Fibroblast of lung (primary cell): ENCODE results near the gene SRGAP1. TPM values are rescaled to one million over a fixed set of nuclear protein-coding genes. Genes with fewer than 3 reads are reported as not detected.
"Not testable (repeated sequence)": the region's sequence is repeated elsewhere in the genome, so short reads cannot be mapped to it uniquely, and the experiment has no call there.

Experiments
- DNase-seq, 2 donors: peaks; one replicate each; pipeline versions ENCODE4 v3.0.0 to v3.0.0-alpha.2; 2010; ENCODE audit warnings: low read depth in 2 of 2
- H2AFZ ChIP-seq: 2 replicates; pipeline ENCODE4 v1.5.1; 2012; ENCODE audit warnings: low read length, control low read depth, inconsistent platforms
- H3K27ac ChIP-seq: 2 replicates; pipeline ENCODE4 v1.5.1; 2011; ENCODE audit warnings: low read length, control low read depth; ENCODE audit not compliant: insufficient read depth
- H3K27me3 ChIP-seq: 2 replicates; pipeline ENCODE4 v1.5.1; 2011; ENCODE audit warnings: mild to moderate bottlenecking, low read length; ENCODE audit not compliant: control insufficient read depth, insufficient read depth
- H3K36me3 ChIP-seq: 2 replicates; pipeline ENCODE4 v1.5.1; 2011; ENCODE audit warnings: low read length; ENCODE audit not compliant: control insufficient read depth, insufficient read depth
- H3K4me1 ChIP-seq: 2 replicates; pipeline ENCODE4 v1.5.1; 2011; ENCODE audit warnings: low read length; ENCODE audit not compliant: control insufficient read depth, insufficient read depth; ENCODE audit errors: extremely low read depth
- H3K4me2 ChIP-seq: 2 replicates; pipeline ENCODE4 v1.5.1; 2011; ENCODE audit warnings: low read length, control low read depth; ENCODE audit not compliant: insufficient read depth; ENCODE audit errors: extremely low read depth
- H3K4me3 ChIP-seq, 4 experiments: fragments of 200-600 bp in 1 of 4; sonication (generic) in 1 of 4; replicated peaks in 1 of 4; 2 replicates each; pipeline ENCODE4 v1.5.1; 2011 to 2016; ENCODE audit warnings: low read length in 4 of 4, low read depth in 3 of 4, mild to moderate bottlenecking in 3 of 4, control low read depth in 2 of 4, inconsistent platforms in 1 of 4, mixed read lengths in 1 of 4; ENCODE audit not compliant: insufficient read depth in 1 of 4; ENCODE audit errors: control extremely low read depth in 1 of 4
- H3K79me2 ChIP-seq: 2 replicates; pipeline ENCODE4 v1.5.1; 2012; ENCODE audit warnings: mild to moderate bottlenecking, low read length, inconsistent platforms; ENCODE audit not compliant: control insufficient read depth, insufficient read depth
- H3K9ac ChIP-seq: 2 replicates; pipeline ENCODE4 v1.5.1; 2011; ENCODE audit warnings: mild to moderate bottlenecking, low read length, control low read depth; ENCODE audit not compliant: insufficient read depth
- H3K9me3 ChIP-seq: 2 replicates; pipeline ENCODE4 v1.5.1; 2012; ENCODE audit warnings: low read depth, low read length; ENCODE audit not compliant: control insufficient read depth, insufficient read depth
- H4K20me1 ChIP-seq: 2 replicates; pipeline ENCODE4 v1.5.1; 2011; ENCODE audit warnings: low read length; ENCODE audit not compliant: control insufficient read depth, insufficient read depth; ENCODE audit errors: extremely low read depth
- EZH2 ChIP-seq: IDR thresholded peaks from 2 replicates; pipeline ENCODE4 v1.5.1; 2012; ENCODE audit warnings: low read length, control low read depth, mild to moderate bottlenecking; ENCODE audit errors: missing control alignments
- polyA plus RNA-seq, 2 donors: library from polyadenylated mRNA; depleted of rRNA in 1 of 2; stranded (reverse) in 1 of 2; unstranded in 1 of 2; fragments of >200 nt; gene quantifications; 2 replicates each; pipeline ENCODE4 v1.2.1, GENCODE V29; 2011 to 2012; ENCODE audit warnings: missing spikeins in 1 of 2
- total RNA-seq: library from RNA; depleted of rRNA; stranded (reverse); fragments of >200 nt; gene quantifications from 2 replicates; pipeline ENCODE4 v1.2.1, GENCODE V29; 2014
- TF ChIP-seq, protein P1 (sequence below), 2 donors: IDR thresholded peaks in 1 of 2; conservative IDR thresholded peaks in 1 of 2; 1 replicate in 1 of 2; 2 replicates in 1 of 2; pipeline ENCODE4 v1.5.1; 2011 to 2012; ENCODE audit warnings: low read length in 2 of 2, control low read depth in 1 of 2, inconsistent platforms in 1 of 2, low read depth in 1 of 2, mild to moderate bottlenecking in 1 of 2

SRGAP1 gene
- total and polyA plus RNA-seq, 2 donors (not counting 1 experiment from before 2014, with no cell fraction given) = 18.9 to 30.2 TPM

DNA sequence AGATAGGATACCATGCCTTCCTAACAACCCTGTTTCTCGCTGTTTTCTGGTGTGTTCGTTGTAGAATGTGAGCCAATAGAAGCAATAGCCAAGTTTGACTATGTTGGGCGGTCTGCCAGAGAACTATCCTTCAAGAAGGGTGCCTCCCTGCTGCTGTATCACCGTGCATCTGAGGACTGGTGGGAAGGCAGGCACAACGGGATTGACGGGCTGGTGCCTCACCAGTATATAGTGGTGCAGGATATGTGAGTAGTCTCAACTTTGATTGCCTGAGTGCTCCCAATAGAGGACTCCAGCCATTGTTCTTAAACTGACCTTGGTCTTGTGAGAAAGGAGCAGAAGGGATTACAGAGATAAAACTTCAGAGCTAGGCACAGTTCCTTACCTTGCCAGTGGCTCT, 281.4 kb downstream of the SRGAP1 start:
- no peaks in the 10 kb centered on the region for H3K4me1 ChIP-seq
- H2AFZ ChIP-seq = no peak overlapping the region
- no peaks in the 10 kb centered on the region for H3K9me3 ChIP-seq
- no peak overlapping the region for H3K9ac ChIP-seq
- no peak overlapping the region for H3K27ac ChIP-seq
- H3K79me2 ChIP-seq = no peaks in the 10 kb centered on the region
- TF ChIP-seq EZH2 = no peak
- TF ChIP-seq, protein P1, sequence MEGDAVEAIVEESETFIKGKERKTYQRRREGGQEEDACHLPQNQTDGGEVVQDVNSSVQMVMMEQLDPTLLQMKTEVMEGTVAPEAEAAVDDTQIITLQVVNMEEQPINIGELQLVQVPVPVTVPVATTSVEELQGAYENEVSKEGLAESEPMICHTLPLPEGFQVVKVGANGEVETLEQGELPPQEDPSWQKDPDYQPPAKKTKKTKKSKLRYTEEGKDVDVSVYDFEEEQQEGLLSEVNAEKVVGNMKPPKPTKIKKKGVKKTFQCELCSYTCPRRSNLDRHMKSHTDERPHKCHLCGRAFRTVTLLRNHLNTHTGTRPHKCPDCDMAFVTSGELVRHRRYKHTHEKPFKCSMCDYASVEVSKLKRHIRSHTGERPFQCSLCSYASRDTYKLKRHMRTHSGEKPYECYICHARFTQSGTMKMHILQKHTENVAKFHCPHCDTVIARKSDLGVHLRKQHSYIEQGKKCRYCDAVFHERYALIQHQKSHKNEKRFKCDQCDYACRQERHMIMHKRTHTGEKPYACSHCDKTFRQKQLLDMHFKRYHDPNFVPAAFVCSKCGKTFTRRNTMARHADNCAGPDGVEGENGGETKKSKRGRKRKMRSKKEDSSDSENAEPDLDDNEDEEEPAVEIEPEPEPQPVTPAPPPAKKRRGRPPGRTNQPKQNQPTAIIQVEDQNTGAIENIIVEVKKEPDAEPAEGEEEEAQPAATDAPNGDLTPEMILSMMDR (conservative IDR thresholded peaks at IDR 0.05 in 1 of 2, IDR thresholded peaks at IDR 0.05 in 1 of 2; ENCODE audit: low read depth in 1 of 2, low read length in 2 of 2) = no peak
- DNase-seq = no peak
- H3K4me3 ChIP-seq = no peak overlapping the region
- no peaks in the 10 kb centered on the region for H3K27me3 ChIP-seq
- H4K20me1 ChIP-seq = no peaks in the 10 kb centered on the region
- H3K4me2 ChIP-seq = no peak overlapping the region
- H3K36me3 ChIP-seq = peaks cover 14% of the 10 kb centered on the region

- Histone ChIP-seq H3K36me3 (peaks cover 14% of the 10 kb centered on the region), H3K4me2 (no peak overlapping the region), H3K27me3 (no peaks in the 10 kb centered on the region), H3K9me3 (no peaks in the 10 kb centered on the region), H3K27ac (no peak overlapping the region), H2AFZ (no peak overlapping the region), H3K4me1 (no peaks in the 10 kb centered on the region), H3K9ac (no peak overlapping the region), H3K79me2 (no peaks in the 10 kb centered on the region), H4K20me1 (no peaks in the 10 kb centered on the region), H3K4me3 (no peak overlapping the region)
- TF ChIP-seq, protein P1 (conservative IDR thresholded peaks at IDR 0.05 in 1 of 2, IDR thresholded peaks at IDR 0.05 in 1 of 2; ENCODE audit: low read depth in 1 of 2, low read length in 2 of 2) = no peak
- no peak for TF ChIP-seq EZH2
- no peak for DNase-seq
Observed at GRCh38 chr12:64127811-64128210, 283.3 kb downstream of the SRGAP1 start.

DNA sequence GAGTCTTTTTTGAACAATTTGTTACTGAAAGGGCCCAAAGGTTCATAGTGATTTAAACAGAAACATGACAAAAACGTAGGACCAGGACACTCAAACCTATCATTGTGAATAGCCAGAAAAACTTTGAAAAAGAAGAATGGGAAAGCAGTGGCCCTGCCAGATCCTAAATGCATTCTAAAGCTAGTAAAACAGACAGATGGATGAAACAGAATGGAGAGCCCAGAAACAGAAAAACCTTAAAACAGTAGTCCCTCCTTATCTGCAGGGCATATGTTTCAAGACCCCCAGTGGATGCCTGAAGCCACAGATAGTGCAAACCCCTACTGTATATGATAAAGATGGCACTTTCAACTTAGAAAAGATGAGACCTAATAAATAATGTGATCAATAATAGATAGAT, 283.9 kb downstream of the SRGAP1 start:
- Histone ChIP-seq H3K36me3 (peaks cover 14% of the 10 kb centered on the region), H3K27me3 (no peaks in the 10 kb centered on the region)

DNA sequence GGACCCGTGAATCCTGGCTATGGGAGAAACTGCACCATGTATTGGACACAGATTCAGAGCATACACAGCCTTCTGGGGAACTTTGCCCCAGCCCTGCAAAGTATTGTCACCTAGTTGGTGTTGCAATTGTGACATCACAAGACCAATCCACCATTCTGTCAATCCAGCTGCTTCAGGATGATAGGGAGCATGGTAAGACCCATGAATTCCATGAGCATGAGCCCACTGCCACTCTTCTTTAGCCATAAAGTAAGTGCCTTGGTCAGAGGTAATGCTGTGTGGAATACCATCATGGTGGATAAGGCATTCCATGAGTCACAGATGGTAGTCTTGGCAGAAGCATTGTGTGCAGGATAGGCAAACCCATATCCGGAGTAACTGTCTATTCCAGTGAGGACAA, 286.0 kb downstream of the SRGAP1 start:
- not testable (repeated sequence) for DNase-seq, H2AFZ ChIP-seq, H3K27ac ChIP-seq, H3K9me3 ChIP-seq, H4K20me1 ChIP-seq, H3K9ac ChIP-seq, H3K4me2 ChIP-seq, H3K79me2 ChIP-seq, H3K27me3 ChIP-seq, H3K4me3 ChIP-seq, H3K4me1 ChIP-seq
- H3K36me3 ChIP-seq = peaks cover 14% of the 10 kb centered on the region

More for the DNA sequence above, 283.9 kb downstream of the SRGAP1 start:
- Histone ChIP-seq H4K20me1 (no peaks in the 10 kb centered on the region), H3K4me3 (no peak overlapping the region), H3K9ac (no peak overlapping the region), H2AFZ (no peak overlapping the region), H3K4me1 (no peaks in the 10 kb centered on the region), H3K79me2 (no peaks in the 10 kb centered on the region), H3K4me2 (no peak overlapping the region), H3K27ac (no peak overlapping the region), H3K9me3 (no peaks in the 10 kb centered on the region)
- no peak for DNase-seq
- TF ChIP-seq, protein P1 (conservative IDR thresholded peaks at IDR 0.05 in 1 of 2, IDR thresholded peaks at IDR 0.05 in 1 of 2; ENCODE audit: low read depth in 1 of 2, low read length in 2 of 2) = no peak
- TF ChIP-seq EZH2 = no peak

GRCh38 chr12:64131456-64131855, 287.0 kb downstream of the SRGAP1 start:
- H3K79me2 ChIP-seq, H3K9me3 ChIP-seq, H3K4me1 ChIP-seq, H2AFZ ChIP-seq, H3K27me3 ChIP-seq, H3K36me3 ChIP-seq, H3K4me3 ChIP-seq, H3K27ac ChIP-seq, H3K4me2 ChIP-seq, H4K20me1 ChIP-seq, DNase-seq, H3K9ac ChIP-seq: not testable (repeated sequence)
